Upper lobe of left lung (tissue), 4 donors: Measurements from ENCODE around the gene AKNAD1.

Experiments used
- EP300 ChIP-seq, 4 donors: sonication (generic); formaldehyde crosslinking; IDR thresholded peaks; one replicate each; pipeline ENCODE4 v1.5.1; 2017; ENCODE audit warnings: antibody characterized with exemption in 4 of 4, control low read depth in 2 of 4
- POLR2AphosphoS5 ChIP-seq, 2 donors: sonication (generic); formaldehyde crosslinking; IDR thresholded peaks; one replicate each; pipeline ENCODE4 v1.5.1; 2017; ENCODE audit warnings: antibody characterized with exemption in 2 of 2

GRCh38 chr1:108852221-108852975 is 4.5 kb downstream of the AKNAD1 start:
- no peak for TF ChIP-seq POLR2AphosphoS5 (IDR thresholded peaks at IDR 0.05)
- no peak for TF ChIP-seq EP300 (IDR thresholded peaks at IDR 0.05)
